NCI-H510A treated with DMSO at 0.1 percent for 48 hours (cell line): ENCODE results near the gene CHCHD3.

Source experiments
- DNase-seq: peaks from one replicate; lab custom pipeline; 2025; lab: John Stamatoyannopoulos, UW

Gene CHCHD3

DNA sequence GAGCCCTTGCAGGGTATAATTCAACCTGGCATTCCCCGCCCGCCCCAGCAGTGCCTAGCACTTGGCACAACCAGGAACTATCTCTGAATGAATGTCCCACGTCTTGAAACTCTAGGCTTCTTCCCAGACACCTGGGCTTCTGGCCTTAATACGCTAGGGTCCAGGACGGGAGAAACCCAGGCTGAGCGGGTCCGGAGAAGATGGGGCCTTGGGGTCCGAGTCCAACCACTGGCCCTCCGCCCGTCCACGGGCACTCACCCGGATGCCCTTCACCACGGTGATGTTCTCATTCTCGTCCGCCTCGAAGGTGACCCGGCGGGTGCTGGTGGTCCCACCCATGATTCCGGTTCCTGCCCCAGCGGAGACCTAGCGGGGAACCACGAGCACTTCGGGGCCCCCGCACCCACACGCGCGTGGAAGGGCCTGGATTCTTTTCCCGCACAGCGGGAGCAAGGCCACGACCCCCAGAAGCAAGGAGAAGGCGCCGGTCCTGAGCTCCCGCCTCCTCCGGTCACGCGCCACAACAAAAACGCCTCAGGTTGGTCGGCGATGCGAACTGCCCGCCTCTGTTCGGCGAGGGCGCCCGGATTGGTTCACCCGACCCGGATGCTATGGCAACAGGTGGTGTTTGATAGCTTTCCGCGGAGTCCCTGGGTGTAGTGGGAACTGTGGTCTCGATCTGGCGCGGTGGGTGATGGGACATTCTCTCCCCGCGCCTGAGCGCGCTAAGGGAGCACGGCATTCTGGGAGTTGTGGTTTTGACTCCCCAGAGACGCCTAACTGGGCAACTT, at the start of gene CHCHD3:
TSS of gene CHCHD3 (minus strand) at position 492 of the 791 bp plus-strand sequence. CDS start at position 339, 153 bp downstream.
- DNase-seq, result peak; percentile 84

DNA sequence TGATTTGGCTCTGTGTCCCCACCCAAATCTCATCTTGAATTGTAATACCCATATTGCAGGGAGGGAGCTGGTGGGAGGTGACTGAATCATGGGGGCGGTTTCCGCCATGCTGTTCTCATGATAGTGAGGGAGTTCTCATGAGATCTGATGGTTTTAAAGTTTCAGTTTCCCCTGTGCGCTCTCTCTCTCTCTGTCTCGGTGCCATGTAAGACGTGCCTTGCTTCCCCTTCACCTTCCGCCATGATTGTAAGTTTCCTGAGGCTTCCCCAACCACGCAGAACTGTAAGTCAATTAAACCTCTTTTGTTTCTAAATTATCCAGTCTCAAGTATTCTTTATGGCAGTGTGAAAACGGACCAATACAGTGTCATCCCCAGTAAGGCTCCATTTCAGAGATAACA, 48.3 kb upstream of the CHCHD3 start:
- DNase-seq, result no peak

DNA sequence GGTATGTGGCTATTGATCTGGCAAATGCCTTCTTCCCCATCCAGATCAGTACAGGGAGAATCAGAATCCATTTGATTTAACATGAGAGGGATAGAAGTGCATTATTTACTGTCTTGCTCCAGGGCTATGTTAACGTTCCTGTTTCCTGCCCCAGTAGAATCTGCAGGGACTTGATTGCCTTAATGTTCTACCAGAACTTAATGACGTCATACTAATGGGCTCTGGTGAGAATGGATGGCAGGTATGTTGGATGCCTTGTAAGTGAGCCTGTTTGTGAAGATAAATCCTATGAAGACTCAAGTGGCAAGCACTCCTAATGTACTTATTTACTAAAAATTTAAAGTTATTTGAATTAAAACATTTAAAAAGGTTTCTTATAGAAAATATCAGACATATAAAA, 44.5 kb upstream of the CHCHD3 start:
- no peak for DNase-seq

DNA sequence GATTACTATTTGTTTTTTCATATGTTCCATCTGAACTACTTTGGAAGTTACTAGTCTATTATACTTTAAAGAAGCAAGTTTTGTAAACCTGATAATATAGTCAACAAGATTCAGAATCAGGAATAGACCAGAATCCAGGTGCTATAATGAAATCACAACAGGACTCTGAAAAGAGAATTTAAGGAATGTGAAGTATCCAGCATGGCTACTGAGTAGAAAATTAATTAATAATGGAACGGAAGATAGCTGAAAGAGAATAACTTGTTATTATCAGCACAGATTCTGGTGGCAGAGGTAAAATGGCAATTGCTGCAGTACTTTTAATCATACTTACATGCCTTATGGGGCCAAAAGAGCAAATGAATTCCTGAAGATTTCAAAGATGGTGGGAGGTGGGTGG, 43.1 kb upstream of the CHCHD3 start:
- DNase-seq, result no peak

DNA sequence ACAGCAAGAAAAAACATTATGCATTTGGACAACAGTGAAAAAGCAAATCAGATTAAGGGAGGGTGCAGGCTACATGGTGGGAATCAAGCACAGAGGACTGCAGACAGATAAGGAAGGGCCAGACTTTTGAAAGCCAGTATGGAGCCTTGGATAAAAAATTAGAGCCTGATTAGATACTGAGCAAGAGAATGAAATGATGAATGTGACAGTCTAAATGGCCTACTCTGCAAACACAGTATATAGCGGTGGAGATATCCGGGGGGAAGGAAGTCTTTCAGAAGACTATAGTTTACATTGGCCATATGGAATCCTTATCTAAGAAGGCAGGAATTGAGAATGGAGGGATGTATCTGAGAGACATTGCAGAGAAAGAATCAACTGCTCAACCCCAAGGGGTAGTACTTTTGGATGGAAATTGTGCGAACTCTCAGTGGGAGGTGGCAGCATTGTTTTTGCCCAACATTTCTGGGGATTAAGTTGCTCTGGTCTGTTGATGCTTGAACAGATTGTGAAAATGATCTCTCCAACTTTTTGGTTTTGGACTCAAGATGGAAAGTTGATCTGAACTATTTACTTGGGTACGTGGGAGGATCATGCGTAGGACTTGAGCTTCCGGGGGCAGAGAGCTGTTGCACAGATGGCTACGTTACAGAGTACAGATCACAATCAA, 39.4 kb upstream of the CHCHD3 start:
- DNase-seq, result no peak

DNA sequence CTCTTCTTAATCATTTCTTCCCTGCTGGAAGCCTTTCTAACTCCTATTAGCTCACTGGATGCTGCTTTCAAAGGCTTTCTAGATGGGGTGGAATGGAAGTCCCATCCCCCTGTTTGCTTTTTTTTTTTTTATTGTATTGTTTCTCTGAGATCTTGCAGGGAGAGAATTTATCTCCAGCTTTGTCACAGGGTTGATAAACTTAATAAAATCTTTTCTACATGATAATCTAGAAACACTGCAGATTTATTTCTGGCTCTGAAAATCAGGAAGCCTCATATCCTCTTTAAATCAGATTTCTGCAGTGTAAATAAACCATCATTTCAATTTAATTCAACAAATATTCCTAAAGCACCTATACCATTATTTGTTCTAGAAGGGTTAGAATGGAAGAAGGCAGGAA, 37.2 kb upstream of the CHCHD3 start:
- DNase-seq, result no peak

DNA sequence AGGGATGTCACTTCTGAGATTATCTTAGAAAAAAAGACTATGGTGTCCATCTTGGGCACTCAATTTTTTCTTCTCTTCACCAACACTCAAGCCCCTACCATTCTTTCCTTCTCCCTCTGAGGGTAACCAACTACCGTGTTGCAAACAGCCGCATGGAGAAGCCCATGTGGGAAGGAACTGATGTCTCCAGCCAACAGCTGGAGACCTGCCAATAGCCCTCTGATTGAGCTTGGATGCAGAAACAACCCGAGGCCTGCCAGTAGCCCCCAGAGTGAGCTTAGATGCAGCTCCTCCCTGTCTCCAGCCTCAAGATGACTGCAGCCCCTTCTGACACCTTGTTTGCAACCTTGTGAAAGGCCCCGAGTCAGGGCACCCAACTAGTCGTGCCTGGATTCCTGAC, 36.4 kb upstream of the CHCHD3 start:
- DNase-seq, result no peak

DNA sequence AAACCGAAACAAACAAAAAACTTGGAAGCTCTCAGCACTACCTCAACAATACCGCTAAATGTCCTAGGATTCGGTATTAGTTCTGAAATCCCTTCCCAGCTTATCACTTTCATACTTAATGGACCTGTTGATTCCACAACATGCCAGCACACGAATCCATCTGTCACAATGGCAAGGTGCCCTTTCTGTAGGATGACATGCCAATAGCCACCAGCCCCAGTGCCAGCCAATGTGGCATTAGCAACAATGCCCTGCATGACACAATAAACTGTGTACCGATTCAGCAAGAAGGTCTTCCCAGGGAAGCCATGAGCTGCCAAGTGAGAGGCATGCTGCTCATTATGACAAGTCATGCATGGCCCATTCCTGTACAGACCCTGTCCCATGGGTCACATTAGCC, 35.6 kb upstream of the CHCHD3 start:
- DNase-seq, result no peak

DNA sequence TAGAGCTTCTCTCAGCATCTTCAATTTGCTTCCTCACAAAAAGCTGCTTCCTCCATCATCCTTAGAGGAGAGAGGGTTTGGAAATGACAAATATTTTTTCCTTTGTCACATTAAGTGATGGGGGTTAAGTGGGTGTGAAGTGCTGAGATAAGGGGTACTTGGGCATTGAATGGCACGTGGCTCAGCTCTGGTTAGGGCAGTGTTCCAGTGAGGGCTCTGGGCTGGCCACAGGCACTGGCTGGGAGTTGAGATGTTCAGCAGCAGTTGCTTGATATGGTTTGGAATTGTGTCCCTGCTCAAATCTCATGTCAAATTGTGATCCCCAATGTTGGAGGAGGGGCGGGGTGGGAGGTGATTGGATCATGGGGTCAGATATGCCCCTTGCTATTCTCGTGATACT, 33.7 kb upstream of the CHCHD3 start:
- DNase-seq, result no peak

DNA sequence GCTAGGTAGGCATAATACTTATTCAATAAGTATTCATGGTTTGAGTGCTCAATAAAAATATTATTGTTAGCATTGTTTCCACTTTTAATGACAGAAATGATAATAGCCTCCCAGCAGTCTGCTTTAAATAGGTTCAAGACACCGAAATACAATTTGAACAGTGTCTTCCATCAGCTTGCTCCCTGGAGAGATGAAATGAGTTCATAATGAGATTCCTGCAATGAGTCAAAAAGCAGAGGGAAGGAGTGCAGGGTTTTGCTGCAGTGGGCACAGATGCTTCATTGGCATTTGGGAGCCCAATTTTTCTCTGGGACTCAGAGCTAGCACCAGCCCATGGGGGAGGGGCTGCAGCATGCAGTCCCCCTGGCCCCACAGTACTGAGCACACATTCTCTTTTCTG, 32.6 kb upstream of the CHCHD3 start:
- no peak for DNase-seq

DNA sequence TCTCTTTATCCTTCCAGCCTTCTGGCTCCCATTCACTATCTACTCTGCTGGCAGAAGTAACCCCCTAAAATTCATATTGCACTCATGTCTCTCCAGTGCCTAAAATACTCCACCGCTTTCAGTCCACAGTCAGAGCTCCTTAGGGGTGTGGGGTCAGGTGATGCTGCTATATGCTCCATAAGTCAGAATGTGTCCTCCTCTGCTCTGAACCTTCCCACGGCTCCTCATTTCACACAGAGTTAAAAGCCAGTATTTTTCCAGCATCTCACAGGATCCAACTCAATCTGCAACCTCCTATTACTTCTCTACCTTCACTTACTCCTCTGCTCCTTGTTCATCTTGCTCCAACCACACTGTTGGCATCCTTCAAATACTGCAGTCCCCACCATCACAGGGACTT, 31.1 kb upstream of the CHCHD3 start:
- no peak for DNase-seq

DNA sequence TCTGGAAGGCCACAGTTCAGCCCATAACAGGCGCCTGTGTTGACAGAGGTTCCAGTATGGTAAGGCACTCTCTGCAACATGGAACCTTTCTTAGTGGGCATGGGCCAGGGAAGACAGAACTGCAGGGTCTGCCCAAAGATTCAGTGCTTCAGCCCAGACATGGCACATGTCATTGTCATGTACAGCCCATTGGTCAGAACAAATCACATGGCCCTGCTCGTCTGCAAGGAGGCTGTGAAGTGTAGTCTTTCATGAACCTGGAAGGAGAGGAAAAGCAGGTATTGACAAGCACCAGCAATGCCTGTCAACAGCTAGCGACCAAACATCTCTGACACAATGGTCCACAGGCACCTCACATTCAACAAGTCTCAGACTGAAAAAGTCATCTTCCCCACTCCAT, 30.4 kb upstream of the CHCHD3 start:
- DNase-seq, result no peak

DNA sequence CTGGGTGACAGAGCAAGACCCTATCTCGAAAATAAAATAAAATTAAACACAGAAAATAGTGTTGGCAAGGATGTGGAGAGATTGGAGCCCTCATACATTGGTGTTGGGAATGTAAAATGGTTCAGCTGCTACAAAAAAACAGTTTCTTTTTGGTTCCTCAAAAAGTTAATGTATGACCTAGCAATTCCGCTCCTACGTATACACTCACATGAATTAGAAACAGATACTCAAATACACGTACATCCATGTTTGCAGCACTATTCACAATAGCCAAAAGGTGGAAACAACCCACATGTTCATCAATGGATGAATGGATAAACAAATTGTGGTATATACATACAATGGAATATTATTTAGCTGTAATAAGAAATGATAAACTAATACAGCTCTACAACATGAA, 28.4 kb upstream of the CHCHD3 start:
- no peak for DNase-seq

DNA sequence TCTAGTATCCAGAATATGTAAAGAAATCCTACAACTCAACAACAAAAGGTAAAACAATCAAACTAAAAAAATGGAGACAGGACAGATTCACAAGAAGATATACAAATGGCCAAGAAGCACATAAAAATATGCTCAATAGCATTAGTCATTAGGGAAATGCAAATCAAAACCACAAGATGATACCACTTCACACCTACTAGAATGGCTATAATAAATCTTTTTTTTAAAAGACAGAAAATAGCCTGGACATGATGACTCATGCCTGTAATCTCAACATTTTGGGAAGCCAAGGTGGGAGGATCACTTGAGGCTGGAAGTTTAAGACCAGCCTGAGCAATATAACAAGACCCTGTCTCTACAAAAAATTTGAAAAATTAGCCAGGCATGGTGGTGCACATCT, 27.9 kb upstream of the CHCHD3 start:
- DNase-seq, result no peak

DNA sequence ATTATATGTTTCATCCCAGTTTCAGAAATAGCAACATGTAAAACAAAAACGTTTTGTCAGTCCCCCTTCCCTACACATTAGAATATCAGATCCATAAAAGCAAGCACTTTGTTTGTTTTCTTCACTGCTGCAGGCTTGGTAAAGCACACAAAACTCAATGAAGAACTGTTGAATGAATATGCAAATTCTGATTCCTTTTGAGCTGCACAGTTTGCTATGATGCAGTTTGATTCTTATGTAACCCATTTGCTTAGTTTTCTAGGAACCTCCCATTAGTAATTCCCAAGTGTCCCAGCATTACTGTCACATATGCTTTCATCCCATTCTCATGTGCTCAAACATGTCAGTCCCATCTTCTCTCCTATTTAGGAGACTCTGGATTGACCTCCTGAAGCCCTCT, 26.1 kb upstream of the CHCHD3 start:
- no peak for DNase-seq

DNA sequence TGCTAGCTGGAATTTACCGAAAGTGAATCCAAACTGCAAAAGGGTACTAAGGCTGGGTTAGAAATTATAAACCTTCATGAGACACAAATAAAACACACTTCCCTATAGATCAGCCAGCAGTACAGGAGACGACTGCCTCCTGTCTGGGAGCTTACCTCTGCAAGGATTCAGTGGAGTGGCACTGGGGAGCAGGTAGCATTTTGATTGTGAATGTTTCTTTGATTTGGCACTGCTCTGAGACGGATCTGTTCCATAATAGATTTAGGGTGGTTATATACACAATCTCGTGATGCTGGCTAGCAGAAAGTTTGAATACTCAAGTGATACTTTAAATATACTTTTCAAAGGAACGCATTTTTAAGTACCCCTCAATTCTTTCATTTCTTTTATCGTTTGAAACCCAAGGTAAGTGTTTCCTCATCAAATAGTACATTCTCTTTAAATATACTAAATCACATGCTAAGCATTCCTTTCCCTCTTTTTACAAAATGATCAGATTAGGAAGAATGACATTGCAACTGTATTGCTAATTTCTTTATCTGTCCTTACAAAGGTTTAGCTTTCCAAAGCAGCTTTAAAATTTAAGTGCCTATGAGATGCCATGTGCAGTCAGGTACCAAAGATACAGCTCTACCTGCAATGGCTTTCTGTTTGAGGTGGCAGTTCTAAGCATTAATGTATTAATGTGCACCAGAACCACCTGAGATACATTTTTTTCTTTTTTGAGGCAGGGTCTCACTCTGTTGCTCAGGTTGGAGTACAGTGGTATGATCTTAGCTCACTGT, 20.6 kb upstream of the CHCHD3 start:
- DNase-seq, result no peak

DNA sequence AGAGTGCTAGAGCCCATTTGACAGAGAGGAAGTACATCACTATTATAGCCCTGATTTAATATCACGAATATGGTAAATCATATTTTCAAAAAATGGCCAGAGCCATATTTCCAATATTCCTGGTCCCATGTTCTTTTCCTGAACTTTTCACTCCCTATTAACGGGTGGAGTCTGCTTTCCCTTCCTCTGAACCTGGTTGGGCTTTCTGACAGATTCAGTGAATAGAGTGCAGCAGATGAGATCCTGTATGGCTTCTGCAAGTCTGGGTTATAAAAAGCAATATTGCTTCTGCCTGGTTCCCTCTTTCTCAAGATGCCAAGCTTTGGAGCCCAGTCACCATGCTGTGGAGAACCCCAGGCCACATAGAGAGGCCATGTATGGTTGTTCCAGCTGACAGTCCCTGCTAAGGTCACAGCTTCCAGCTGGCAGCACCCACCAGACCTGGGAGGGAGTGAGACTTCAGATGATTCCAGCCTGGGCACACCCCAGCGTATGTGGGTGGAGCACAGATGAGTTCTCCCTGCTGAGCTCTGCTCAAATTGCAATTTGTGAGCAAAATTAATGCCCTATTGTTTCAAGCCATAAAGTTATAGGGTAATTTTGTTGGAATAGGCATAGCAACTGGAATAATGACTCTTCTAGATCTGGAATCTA, 17.9 kb upstream of the CHCHD3 start:
- no peak for DNase-seq

DNA sequence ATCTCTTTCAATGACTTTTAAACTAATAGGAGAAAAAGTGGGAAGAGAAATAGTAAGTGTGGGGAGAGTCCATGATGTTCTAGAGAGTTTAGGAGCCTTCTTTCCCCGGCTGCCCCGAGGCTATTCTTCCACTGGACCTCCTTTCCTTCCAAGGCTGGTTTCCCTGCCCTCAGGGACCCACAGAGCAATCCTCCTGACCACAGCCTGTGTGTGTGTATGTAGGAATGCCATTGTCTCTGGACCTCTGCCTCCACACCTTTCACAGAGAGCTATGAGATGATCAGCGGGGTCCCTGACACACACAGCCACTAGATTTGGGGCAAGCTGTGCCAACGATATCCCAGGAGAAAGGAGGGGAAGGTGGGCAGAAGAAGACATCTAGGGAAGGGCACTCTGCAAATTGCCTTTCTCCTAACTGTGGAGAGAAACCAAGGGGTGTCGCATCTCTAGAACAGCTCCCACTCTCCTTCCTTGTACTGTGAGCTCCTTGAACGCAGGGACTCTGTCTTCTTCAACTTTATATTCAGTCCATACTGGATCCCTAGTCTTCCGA, 13.3 kb upstream of the CHCHD3 start:
- no peak for DNase-seq

DNA sequence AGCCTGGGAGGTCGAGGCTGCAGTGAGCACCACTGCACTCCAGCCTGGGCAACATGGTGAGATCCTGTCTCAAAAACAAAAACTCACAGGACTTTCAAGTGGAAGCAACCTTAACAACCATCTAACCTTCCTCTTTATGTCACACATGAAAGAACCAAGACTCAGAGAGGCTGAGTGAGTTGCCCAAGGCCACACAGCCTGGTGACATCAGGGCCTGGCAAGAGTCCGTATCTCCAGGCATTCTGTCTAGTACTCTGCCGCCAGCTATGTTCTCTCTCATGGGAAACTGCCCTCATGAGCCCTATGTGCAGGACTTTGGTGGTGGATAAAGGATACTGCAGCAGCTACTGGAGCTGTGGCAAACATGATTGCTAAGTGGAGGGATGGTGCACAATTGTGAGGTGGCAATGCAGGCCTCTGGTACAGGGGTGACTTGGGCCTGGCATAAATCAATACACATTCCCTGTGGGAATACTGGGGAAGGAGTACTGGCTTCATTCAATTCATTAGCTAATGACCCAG, 10.1 kb upstream of the CHCHD3 start:
- no peak for DNase-seq

DNA sequence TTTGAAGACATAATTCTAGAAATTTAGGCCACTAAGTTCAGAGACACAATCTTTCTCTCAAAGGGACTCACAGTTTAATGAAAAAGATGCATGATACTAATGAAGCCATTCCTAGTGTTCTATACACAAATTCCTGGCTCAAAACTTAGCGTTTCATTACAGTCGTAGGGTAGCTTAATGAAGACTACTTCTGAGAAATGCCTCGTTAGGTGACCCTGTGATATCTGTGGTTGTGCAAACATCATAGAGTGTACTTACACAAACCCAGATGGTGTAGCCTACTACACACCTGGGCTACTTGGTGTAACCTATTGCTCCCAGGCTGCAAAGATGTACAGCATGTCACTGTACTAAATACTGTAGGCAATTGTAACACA, 488 bp upstream of the CHCHD3 start:
- DNase-seq, result no peak

DNA sequence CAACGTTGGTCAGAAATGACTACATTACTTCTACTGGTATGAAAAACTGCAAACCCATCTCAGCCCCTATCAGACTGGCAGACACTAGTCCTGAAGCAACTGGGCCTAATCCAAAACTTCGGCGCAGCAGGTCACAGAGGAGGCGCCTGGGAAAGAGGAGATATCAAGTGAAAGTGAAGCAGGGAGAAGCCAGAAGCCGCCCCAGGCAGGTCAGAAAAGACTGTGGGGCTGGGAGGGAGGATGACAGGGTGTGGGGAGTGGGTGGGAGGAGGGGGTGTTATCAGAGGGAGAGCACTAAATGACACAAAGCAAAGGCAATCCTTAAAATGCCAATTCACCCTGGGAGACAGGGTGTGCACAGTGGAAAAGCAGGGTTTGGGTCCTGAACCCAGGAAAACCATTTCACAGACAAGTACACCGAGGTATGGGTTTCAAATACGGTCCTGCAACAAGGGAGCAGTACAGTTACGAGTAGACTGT, 731 bp downstream of the CHCHD3 start:
- no peak for DNase-seq

DNA sequence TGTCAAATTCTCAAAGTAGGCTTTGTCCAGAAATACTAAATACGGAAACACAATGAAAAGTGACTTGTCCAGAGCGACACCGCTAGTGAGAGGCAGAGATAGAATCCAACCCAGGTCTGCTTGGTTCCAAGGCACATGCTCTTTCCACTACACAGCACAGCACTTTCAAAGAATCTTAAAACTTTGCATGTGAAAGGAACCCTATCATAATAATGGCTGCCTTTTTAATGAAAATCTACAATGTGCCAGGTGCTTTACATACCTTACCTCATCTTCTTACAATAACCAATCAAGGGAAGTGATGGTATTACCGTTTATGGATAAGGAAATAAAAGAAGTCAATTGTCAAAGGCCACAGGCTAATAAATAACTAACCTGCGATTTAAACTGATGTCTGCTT, 2.6 kb downstream of the CHCHD3 start:
- no peak for DNase-seq
